Breast epithelium (tissue), 4 donors: Measurements from ENCODE around the gene RETREG2. TPM values are rescaled to one million over a fixed set of nuclear protein-coding genes. Genes with fewer than 3 reads are reported as not detected.

Source experiments
- DNase-seq, 2 donors: peaks; one replicate each; pipeline ENCODE4 v3.0.0-alpha.2; 2019; ENCODE audit warnings: low spot score in 2 of 2
- H3K27ac ChIP-seq, 2 donors: fragments of 200-600 bp; sonication (generic) in 1 of 2; one replicate each; pipeline ENCODE4 v1.5.1; 2016 to 2019; ENCODE audit warnings: mild to moderate bottlenecking in 1 of 2
- H3K27me3 ChIP-seq, 2 donors: fragments of 200-600 bp; sonication (generic) in 1 of 2; one replicate each; pipeline versions ENCODE4 v1.5.1 to v1.6.0; 2017 to 2019; ENCODE audit warnings: control low read depth in 1 of 2, mild to moderate bottlenecking in 1 of 2
- H3K36me3 ChIP-seq: fragments of 200-600 bp; one replicate; pipeline ENCODE4 v1.5.1; 2019
- H3K4me1 ChIP-seq, 2 donors: fragments of 200-600 bp; sonication (generic); one replicate each; pipeline ENCODE4 v1.5.1; 2016 to 2019; ENCODE audit warnings: control low read depth in 1 of 2
- H3K4me3 ChIP-seq, 3 donors: fragments of 200-600 bp; sonication (generic); 1 replicate in 2 of 3; 2 replicates in 1 of 3; pipeline ENCODE4 v1.5.1; 2016 to 2019; ENCODE audit warnings: mild to moderate bottlenecking in 3 of 3, moderate library complexity in 2 of 3
- H3K9me3 ChIP-seq, 2 donors: fragments of 200-600 bp; sonication (generic) in 1 of 2; one replicate each; pipeline ENCODE4 v1.5.1; 2016 to 2019; ENCODE audit warnings: control low read depth in 1 of 2
- POLR2A ChIP-seq: fragments of 450-650 bp; IDR thresholded peaks from one replicate; pipeline ENCODE4 v1.6.1; 2016; ENCODE audit warnings: antibody characterized with exemption, mild to moderate bottlenecking, moderate library complexity
- POLR2AphosphoS5 ChIP-seq, 3 donors: sonication (generic); formaldehyde crosslinking; IDR thresholded peaks; one replicate each; pipeline ENCODE4 v1.6.1; 2017; ENCODE audit warnings: antibody characterized with exemption in 3 of 3
- intact Hi-C: fragments of 100-400 bp; cut with DNase I; formaldehyde crosslinking; loops from one replicate; pipeline ENCODE4 v1.15.1; 2023; ENCODE audit warnings: low total_unique reads
- total RNA-seq, 3 donors: library from RNA; depleted of rRNA; stranded (reverse); fragments of >200 nt; gene quantifications; one replicate each; pipeline ENCODE4 v1.1.0, GENCODE V29; 2016
- TF ChIP-seq, protein P1 (sequence below), 3 donors: fragments of 450-650 bp; IDR thresholded peaks; one replicate each; pipeline ENCODE4 v1.5.1; 2016 to 2017; ENCODE audit warnings: antibody characterized with exemption in 3 of 3, mild to moderate bottlenecking in 3 of 3, moderate library complexity in 3 of 3

RETREG2 gene
- total RNA-seq, 3 donors from 2014 or later: 58.7 to 79.7 (median 66.3) TPM

DNA sequence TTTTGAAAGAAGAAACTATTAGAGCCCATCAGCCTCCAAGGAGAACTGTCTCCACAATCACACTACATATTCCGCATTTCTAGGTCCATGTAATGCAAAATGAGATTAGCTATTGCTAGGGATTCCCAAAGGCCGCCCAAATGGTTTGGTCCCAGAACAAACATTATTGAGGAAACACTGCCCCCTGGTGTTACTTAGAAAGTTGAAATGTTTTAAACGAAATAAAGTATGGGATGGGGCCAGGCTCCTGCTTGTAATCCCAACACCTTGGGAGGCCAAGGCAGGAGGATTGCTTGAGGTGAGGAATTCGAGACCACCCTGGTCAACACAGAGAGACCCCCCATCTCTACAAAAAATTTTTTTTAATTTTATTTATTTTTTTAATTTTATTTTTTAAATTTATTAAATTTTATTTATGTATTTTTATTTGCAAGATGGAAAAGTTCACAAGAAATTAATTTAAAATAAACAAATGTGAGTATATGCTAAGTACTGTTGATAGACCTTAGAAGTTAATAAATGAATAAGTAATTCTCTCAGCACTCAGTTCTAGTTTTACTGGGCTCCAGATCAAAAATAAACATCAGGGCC, 22.9 kb upstream of the RETREG2 start:
- no peak overlapping the region for H3K4me3 ChIP-seq
- intact Hi-C loops: no loop called here
- H3K27me3 ChIP-seq: no peaks in the 10 kb centered on the region
- no peaks in the 10 kb centered on the region for H3K36me3 ChIP-seq
- DNase-seq: no peak
- no peak for TF ChIP-seq POLR2AphosphoS5 (IDR thresholded peaks at IDR 0.05)
- TF ChIP-seq, protein P1, sequence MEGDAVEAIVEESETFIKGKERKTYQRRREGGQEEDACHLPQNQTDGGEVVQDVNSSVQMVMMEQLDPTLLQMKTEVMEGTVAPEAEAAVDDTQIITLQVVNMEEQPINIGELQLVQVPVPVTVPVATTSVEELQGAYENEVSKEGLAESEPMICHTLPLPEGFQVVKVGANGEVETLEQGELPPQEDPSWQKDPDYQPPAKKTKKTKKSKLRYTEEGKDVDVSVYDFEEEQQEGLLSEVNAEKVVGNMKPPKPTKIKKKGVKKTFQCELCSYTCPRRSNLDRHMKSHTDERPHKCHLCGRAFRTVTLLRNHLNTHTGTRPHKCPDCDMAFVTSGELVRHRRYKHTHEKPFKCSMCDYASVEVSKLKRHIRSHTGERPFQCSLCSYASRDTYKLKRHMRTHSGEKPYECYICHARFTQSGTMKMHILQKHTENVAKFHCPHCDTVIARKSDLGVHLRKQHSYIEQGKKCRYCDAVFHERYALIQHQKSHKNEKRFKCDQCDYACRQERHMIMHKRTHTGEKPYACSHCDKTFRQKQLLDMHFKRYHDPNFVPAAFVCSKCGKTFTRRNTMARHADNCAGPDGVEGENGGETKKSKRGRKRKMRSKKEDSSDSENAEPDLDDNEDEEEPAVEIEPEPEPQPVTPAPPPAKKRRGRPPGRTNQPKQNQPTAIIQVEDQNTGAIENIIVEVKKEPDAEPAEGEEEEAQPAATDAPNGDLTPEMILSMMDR (IDR thresholded peaks at IDR 0.05): peak; percentile 56 to 74 (median 72)
- H3K9me3 ChIP-seq: no peaks in the 10 kb centered on the region
- H3K4me1 ChIP-seq: no peaks in the 10 kb centered on the region
- H3K27ac ChIP-seq: no peak overlapping the region

DNA sequence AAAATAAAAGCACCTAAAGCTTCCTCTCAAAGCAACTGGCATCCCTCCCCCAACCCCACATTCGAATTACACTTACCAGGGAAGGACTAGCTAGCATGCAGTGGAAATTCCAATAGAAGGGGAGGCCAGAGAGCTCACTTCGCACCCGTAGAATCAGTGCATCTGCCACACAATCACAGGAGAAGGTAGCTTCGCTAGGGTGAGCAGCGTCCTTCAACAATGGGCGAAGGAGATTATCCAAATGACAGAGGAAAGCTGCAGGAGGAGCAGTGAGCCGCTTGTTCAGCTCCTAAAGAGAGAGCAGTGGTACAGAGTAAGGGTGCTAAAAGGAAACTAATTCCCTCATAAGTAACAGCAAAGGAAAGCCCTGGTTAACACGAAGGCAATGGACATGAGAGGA, 20.7 kb upstream of the RETREG2 start:
- no peak overlapping the region for H3K4me3 ChIP-seq
- no peak overlapping the region for H3K27ac ChIP-seq
- intact Hi-C loops: no loop called here
- no peaks in the 10 kb centered on the region for H3K36me3 ChIP-seq
- no peaks in the 10 kb centered on the region for H3K4me1 ChIP-seq
- H3K27me3 ChIP-seq: no peaks in the 10 kb centered on the region
- TF ChIP-seq POLR2A: no peak
- TF ChIP-seq POLR2AphosphoS5 (IDR thresholded peaks at IDR 0.05): no peak
- TF ChIP-seq, protein P1 (IDR thresholded peaks at IDR 0.05): no peak
- DNase-seq: no peak
- H3K9me3 ChIP-seq: no peaks in the 10 kb centered on the region

DNA sequence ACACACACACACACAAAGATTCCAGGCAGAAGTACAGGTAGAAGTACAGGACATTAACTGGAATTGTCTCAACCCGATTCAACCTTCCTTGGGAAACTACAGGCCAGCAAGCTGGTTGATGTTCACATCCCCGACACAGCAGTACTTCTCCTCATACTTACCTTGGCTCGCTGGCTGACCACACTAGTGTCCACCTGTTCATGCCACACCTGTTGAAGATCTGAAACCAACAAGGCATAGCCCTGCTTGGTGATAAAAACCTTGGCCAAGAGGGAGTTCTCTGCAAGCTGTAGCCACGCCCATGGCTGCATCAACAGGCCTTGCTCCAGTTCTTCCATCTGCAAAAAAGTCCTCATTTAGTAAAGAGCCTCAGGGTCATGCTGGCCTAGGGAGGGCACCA, 20.1 kb upstream of the RETREG2 start:
- no peak for DNase-seq
- Histone ChIP-seq H3K36me3 (no peaks in the 10 kb centered on the region), H3K27me3 (no peaks in the 10 kb centered on the region), H3K4me1 (no peaks in the 10 kb centered on the region), H3K27ac (no peak overlapping the region), H3K4me3 (no peak overlapping the region), H3K9me3 (no peaks in the 10 kb centered on the region)
- TF ChIP-seq POLR2AphosphoS5 (IDR thresholded peaks at IDR 0.05) (no peak), POLR2A (no peak)
- TF ChIP-seq, protein P1 (IDR thresholded peaks at IDR 0.05): no peak
- intact Hi-C loops: no loop called here

DNA sequence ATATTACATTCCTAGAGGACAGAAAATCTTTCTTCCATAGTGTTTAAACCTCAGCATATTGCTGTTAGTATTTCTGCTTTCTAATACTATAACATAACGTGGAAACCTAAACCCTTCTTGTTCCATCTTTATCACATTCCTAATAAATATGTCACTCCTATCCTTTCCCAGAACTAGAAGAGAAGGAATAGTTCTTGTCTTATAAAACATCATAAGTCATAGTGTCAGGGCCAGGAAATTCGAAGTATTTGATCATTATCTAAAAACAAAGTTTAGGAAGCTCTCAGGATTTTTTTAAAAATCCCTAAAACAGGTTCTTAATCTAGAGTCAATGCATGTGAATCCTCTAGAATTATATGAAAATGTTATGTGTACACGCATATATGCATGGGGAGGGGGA, 19.5 kb upstream of the RETREG2 start:
- TF ChIP-seq POLR2A: no peak
- TF ChIP-seq POLR2AphosphoS5 (IDR thresholded peaks at IDR 0.05): no peak
- TF ChIP-seq, protein P1 (IDR thresholded peaks at IDR 0.05): no peak
- H3K4me1 ChIP-seq: no peaks in the 10 kb centered on the region
- intact Hi-C loops: no loop called here

DNA sequence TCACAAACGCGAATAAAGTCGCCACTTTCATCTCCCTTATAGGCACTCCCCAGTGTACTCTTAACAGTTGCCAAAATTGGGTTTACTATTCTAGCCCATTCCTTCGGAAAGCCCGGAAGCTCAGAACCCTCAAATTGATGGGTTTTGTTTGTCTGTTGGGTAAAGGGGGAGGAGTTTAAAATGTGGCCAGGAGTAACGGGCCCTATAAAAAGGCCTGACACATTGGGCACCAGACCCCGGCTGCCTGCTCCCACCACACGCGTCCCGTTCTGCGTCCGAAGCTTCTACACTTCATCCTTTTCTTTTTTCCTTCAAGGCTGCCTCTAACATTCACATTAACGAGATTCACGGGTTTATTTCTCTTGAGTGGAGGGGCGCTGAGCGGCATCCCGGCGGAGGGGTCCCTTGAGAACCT, 18.3 kb upstream of the RETREG2 start:
- H3K36me3 ChIP-seq: no peaks in the 10 kb centered on the region
- no peaks in the 10 kb centered on the region for H3K27me3 ChIP-seq
- H3K4me3 ChIP-seq: peak overlapping the region; percentile 67 to 86 (median 72)
- H3K9me3 ChIP-seq: no peaks in the 10 kb centered on the region
- H3K4me1 ChIP-seq: no peaks in the 10 kb centered on the region
- TF ChIP-seq POLR2AphosphoS5 (IDR thresholded peaks at IDR 0.05) (no peak), POLR2A (no peak)
- TF ChIP-seq, protein P1 (IDR thresholded peaks at IDR 0.05): no peak
- no peak for DNase-seq
- intact Hi-C loops: no loop called here
- peak overlapping the region; percentile 88 to 95 for H3K27ac ChIP-seq

More for the DNA sequence above, 19.5 kb upstream of the RETREG2 start:
- no peaks in the 10 kb centered on the region for H3K27me3 ChIP-seq
- H3K4me3 ChIP-seq: no peak overlapping the region
- no peak overlapping the region for H3K27ac ChIP-seq
- no peaks in the 10 kb centered on the region for H3K9me3 ChIP-seq
- no peak for DNase-seq
- no peaks in the 10 kb centered on the region for H3K36me3 ChIP-seq
